Ascending aorta (tissue), 2 donors: ENCODE data around the gene ATG5. TPM values are rescaled to one million over a fixed set of nuclear protein-coding genes. Genes with fewer than 3 reads are reported as not detected.

Experiments used
- DNase-seq, 2 donors: peaks; one replicate each; pipeline ENCODE4 v3.0.0-alpha.2; 2019; ENCODE audit warnings: low spot score in 2 of 2
- H3K27ac ChIP-seq, 2 donors: fragments of 200-600 bp; sonication (generic); one replicate each; pipeline ENCODE4 v1.5.1; 2016 to 2017; ENCODE audit warnings: mild to moderate bottlenecking in 1 of 2
- H3K27me3 ChIP-seq: fragments of 200-600 bp; sonication (generic); one replicate; pipeline ENCODE4 v1.5.1; 2017
- H3K36me3 ChIP-seq, 2 donors: fragments of 200-600 bp; sonication (generic); one replicate each; pipeline ENCODE4 v1.5.1; 2016
- H3K4me1 ChIP-seq, 2 donors: fragments of 200-600 bp; sonication (generic); one replicate each; pipeline ENCODE4 v1.5.1; 2016 to 2017; ENCODE audit warnings: mild to moderate bottlenecking in 1 of 2
- H3K4me3 ChIP-seq, 2 donors: fragments of 200-600 bp; sonication (generic); one replicate each; pipeline ENCODE4 v1.5.1; 2016 to 2017; ENCODE audit warnings: mild to moderate bottlenecking in 1 of 2
- H3K9me3 ChIP-seq, 2 donors: fragments of 200-600 bp; sonication (generic); one replicate each; pipeline ENCODE4 v1.5.1; 2016
- CTCF ChIP-seq, 3 experiments: fragments of 200-600 bp in 2 of 3; fragments of 450-650 bp in 1 of 3; sonication (generic) in 2 of 3; IDR thresholded peaks; one replicate each; pipeline ENCODE4 v1.5.1; 2016 to 2019; ENCODE audit warnings: antibody characterized with exemption in 3 of 3, mild to moderate bottlenecking in 1 of 3, moderate library complexity in 1 of 3
- intact Hi-C: fragments of 100-400 bp; cut with DNase I; formaldehyde crosslinking; loops from one replicate; pipeline ENCODE4 v1.15.1; 2023
- total RNA-seq: library from RNA; depleted of rRNA; stranded (reverse); fragments of >200 nt; gene quantifications from one replicate; pipeline ENCODE4 v1.1.0, GENCODE V29; 2016

ATG5 gene
- total RNA-seq, 1 donor from 2014 or later: 15.1 TPM

DNA sequence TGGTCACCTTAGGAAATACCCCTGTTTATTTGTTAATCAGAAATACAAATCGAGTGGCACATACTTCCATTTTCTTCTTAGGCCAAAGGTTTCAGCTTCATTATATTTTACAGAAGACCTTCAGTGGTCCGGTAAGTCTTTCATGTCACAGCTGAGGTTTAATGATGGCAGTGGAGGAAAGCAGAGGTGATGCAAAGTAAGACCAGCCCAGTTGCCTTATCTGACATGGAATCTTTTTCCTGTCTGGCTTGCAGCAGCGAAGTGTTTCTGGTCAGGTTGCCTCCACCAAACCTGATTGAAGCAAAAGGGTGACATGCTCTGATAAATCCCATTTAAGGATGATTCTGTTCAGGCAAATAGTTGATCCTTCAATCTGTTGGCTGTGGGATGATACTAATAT is 139.4 kb downstream of the ATG5 start:
- no peak for DNase-seq
- H3K4me3 ChIP-seq: no peak overlapping the region
- no peaks in the 10 kb centered on the region for H3K9me3 ChIP-seq
- no peaks in the 10 kb centered on the region for H3K27me3 ChIP-seq
- H3K4me1 ChIP-seq: no peaks in the 10 kb centered on the region
- no peak for TF ChIP-seq CTCF (IDR thresholded peaks at IDR 0.05)
- intact Hi-C loops: no loop called here
- H3K36me3 ChIP-seq: peaks cover 0 to 4% of the 10 kb centered on the region in 2 donors
- no peak overlapping the region for H3K27ac ChIP-seq

DNA sequence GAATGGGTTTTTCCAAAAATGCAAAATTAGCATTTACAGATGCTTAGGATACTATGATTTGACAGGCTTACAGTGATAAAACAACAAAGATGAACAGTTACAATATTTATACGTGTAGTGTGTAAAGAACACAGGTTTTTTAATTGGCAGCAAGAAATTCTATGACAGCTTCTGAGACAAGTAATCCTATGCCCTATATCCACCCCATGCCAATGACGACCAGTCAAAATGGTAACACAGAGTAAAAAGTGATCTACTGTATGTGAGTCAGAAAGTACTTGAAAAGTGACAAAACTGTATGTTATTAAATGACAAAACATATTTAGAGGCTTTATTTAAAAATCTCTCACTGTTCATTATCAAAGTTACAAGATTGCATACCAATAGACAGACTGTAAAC is 139.9 kb downstream of the ATG5 start:
- H3K4me3 ChIP-seq: no peak overlapping the region
- H3K27me3 ChIP-seq: no peaks in the 10 kb centered on the region
- TF ChIP-seq CTCF (IDR thresholded peaks at IDR 0.05): no peak
- H3K27ac ChIP-seq: no peak overlapping the region
- DNase-seq: no peak
- H3K36me3 ChIP-seq: peaks cover 0 to 4% of the 10 kb centered on the region in 2 donors
- intact Hi-C loops: no loop called here
- no peaks in the 10 kb centered on the region for H3K9me3 ChIP-seq
- no peaks in the 10 kb centered on the region for H3K4me1 ChIP-seq

- no peak for DNase-seq
- Histone ChIP-seq H3K9me3 (no peaks in the 10 kb centered on the region), H3K27ac (no peak overlapping the region), H3K36me3 (peaks cover 0 to 4% of the 10 kb centered on the region in 2 donors), H3K4me1 (no peaks in the 10 kb centered on the region), H3K4me3 (no peak overlapping the region), H3K27me3 (no peaks in the 10 kb centered on the region)
- TF ChIP-seq CTCF (IDR thresholded peaks at IDR 0.05): no peak
- intact Hi-C loops: no loop called here
Observed at GRCh38 chr6:106184629-106185028, 140.9 kb downstream of the ATG5 start.

DNA sequence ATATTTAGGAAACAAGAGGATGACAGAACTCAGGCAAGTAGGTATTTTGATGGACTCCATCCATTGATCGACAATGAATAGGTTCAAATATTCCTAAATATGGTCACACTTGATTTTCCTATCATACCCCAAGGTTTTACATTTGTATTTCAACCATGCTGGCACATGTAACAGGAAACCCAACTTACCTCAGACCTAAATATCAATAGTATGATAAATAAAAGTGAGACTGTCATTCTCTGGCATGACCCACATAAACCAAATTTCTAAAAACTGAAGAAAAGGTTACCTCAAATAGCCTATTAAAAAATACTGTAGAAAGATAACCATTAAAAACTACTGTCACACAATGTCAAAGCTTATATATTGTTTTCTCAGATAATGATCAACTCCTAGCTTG is 142.1 kb downstream of the ATG5 start:
- no peak for DNase-seq
- H3K9me3 ChIP-seq: no peaks in the 10 kb centered on the region
- intact Hi-C loops: no loop called here

GRCh38 chr6:106182455-106182854 is 143.1 kb downstream of the ATG5 start:
- TF ChIP-seq CTCF (IDR thresholded peaks at IDR 0.05): no peak
- Histone ChIP-seq H3K27ac (no peak overlapping the region), H3K9me3 (no peaks in the 10 kb centered on the region), H3K36me3 (peaks cover 0 to 4% of the 10 kb centered on the region in 2 donors), H3K27me3 (no peaks in the 10 kb centered on the region), H3K4me3 (no peak overlapping the region), H3K4me1 (no peaks in the 10 kb centered on the region)
- intact Hi-C loops: no loop called here
- DNase-seq: no peak

More for the DNA sequence above, 142.1 kb downstream of the ATG5 start:
- H3K4me3 ChIP-seq: no peak overlapping the region
- no peak overlapping the region for H3K27ac ChIP-seq
- peaks cover 0 to 4% of the 10 kb centered on the region in 2 donors for H3K36me3 ChIP-seq
- no peaks in the 10 kb centered on the region for H3K27me3 ChIP-seq
- no peak for TF ChIP-seq CTCF (IDR thresholded peaks at IDR 0.05)
- no peaks in the 10 kb centered on the region for H3K4me1 ChIP-seq
